ENCODE results near the gene SMOC2.
"Not testable (repeated sequence)": the region's sequence is repeated elsewhere in the genome, so short reads cannot be mapped to it uniquely, and the experiment has no call there.

SMOC2 gene

DNA sequence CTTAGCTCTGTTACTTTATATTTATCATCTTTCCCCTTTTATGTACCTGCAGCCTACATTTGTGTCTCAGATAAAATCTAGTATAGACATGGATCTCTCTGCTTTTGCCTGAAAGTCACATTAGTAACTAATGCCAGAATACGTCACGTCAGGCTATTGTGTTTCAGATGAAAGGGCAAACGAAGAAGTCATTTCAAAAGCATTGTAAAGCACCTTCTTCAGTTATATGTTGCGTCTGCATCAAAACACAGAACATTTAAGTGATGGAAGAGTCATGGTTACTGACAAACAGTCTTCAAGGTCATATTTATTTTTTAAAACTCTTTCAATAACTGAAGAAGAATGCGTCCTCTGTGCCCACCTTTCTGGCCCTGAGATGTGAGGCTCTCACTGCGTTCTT, 119.1 kb downstream of the SMOC2 start:
- TF ChIP-seq CTCF (IDR thresholded peaks at IDR 0.05; ENCODE audit: low read depth, low read length) = no peak
- no peak for DNase-seq (ENCODE audit: extremely low read depth, low read depth)

GRCh38 chr6:168562576-168563151, 121.7 kb downstream of the SMOC2 start:
- TF ChIP-seq CTCF (IDR thresholded peaks at IDR 0.05; ENCODE audit: low read depth, low read length) = no peak
- DNase-seq (ENCODE audit: extremely low read depth, low read depth) = no peak

DNA sequence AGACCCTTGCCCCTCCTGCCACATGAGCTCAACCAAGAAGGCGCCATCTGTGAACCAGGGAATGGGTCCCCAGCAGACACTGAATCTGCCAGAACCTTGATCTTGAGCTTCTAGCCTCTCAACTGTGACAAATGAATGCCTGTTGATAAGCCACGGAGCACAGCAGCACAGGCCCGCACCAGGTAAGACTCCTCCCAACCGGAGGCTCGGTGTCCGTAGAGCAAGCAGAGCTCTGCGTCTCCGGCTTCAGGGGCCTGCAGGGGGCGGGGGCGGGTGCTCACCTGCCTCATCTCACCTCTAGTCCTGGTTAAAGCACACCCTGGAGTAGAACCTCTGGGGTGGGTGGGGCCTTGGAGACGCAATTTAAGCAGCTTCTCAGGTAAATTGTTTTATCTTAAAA, 122.7 kb downstream of the SMOC2 start:
- DNase-seq (ENCODE audit: extremely low read depth, low read depth) = no peak
- TF ChIP-seq CTCF (IDR thresholded peaks at IDR 0.05; ENCODE audit: low read depth, low read length) = no peak

GRCh38 chr6:168565112-168565511, 124.1 kb downstream of the SMOC2 start:
- DNase-seq (ENCODE audit: extremely low read depth, low read depth) = no peak
- TF ChIP-seq CTCF (IDR thresholded peaks at IDR 0.05; ENCODE audit: low read depth, low read length) = no peak

DNA sequence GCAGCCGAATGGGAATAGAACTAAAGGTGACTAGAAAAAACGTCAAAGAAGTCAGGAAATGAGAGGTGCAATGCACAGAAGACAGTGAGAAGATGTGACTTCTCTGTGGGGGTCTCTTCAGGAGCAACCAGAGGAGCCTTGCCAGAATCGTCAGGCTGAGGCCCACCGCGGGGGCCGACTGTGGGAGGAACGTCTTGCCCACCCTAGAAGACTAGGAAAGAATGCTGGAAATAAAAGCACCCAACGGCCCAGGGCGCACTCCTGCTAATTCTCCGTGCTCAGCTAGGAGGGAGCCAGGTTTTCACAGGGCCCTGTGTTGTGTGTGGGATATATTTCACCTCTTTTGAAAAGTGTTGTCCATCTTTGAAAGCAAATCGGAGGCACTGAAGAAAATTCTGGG, 129.2 kb downstream of the SMOC2 start:
- no peak for TF ChIP-seq CTCF (IDR thresholded peaks at IDR 0.05; ENCODE audit: low read depth, low read length)

GRCh38 chr6:168571268-168571667, 130.3 kb downstream of the SMOC2 start:
- no peak for TF ChIP-seq CTCF (IDR thresholded peaks at IDR 0.05; ENCODE audit: low read depth, low read length)
- no peak for DNase-seq (ENCODE audit: extremely low read depth, low read depth)

More for the DNA sequence above, 129.2 kb downstream of the SMOC2 start:
- DNase-seq (ENCODE audit: extremely low read depth, low read depth) = no peak

DNA sequence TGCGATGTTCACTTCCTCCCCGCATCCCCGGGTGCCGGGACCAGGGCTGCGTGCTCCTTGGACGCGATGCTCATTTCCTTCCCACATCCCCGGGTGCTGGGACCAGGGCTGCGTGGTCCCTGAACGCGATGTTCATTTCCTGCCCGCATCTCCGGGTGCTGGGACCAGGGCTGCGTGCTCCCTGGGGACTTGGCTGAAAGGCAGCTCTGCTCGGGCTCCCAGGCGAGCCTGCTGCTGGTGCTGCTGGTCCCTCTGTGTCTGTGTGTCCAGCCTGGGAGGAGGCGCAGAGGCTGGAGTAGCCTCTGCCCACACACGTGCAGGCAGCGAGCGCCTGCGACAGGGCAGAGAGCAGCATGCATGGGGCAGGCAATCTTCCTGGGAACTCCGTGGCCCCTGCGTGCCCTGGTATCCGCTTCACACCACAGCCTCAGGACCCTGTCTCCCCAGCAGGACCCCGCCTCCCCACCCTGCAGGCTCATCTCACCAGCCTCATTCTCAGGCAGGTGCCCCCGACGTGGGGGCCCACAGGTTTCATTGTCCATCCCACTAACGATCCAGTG, 132.4 kb downstream of the SMOC2 start:
- DNase-seq (ENCODE audit: extremely low read depth, low read depth) = not testable (repeated sequence)

All from AG09319 (cell line).